Liver (tissue), 9 donors: ENCODE results near the gene GPR84. TPM values are rescaled to one million over a fixed set of nuclear protein-coding genes. Genes with fewer than 3 reads are reported as not detected.

Source experiments
- DNase-seq: peaks from one replicate; pipeline ENCODE4 v3.0.0-alpha.2; 2017; ENCODE audit warnings: low spot score
- H3K27ac ChIP-seq, 2 donors: one replicate each; pipeline ENCODE4 v1.7.0; 2013; ENCODE audit warnings: inconsistent platforms in 2 of 2, low read length in 2 of 2, control low read depth in 1 of 2, low read depth in 1 of 2, mild to moderate bottlenecking in 1 of 2
- H3K27me3 ChIP-seq, 4 donors: one replicate each; pipeline versions ENCODE4 v1.6.1 to v1.7.0; 2013; ENCODE audit warnings: low read length in 3 of 4, inconsistent platforms in 1 of 4, mild to moderate bottlenecking in 1 of 4, moderate library complexity in 1 of 4; ENCODE audit not compliant: control insufficient read depth in 4 of 4, insufficient read depth in 4 of 4
- H3K36me3 ChIP-seq, 4 donors: one replicate each; pipeline versions ENCODE4 v1.6.1 to v1.7.0; 2013; ENCODE audit warnings: low read length in 3 of 4, mild to moderate bottlenecking in 3 of 4, low read depth in 1 of 4, moderate library complexity in 1 of 4; ENCODE audit not compliant: control insufficient read depth in 4 of 4, insufficient read depth in 3 of 4
- H3K4me1 ChIP-seq, 4 donors: one replicate each; pipeline versions ENCODE4 v1.6.1 to v1.7.0; 2013; ENCODE audit warnings: low read length in 3 of 4, mild to moderate bottlenecking in 3 of 4, moderate library complexity in 1 of 4; ENCODE audit not compliant: control insufficient read depth in 4 of 4, insufficient read depth in 4 of 4
- H3K4me3 ChIP-seq, 3 donors: one replicate each; pipeline versions ENCODE4 v1.6.1 to v1.7.0; 2013; ENCODE audit warnings: low read length in 3 of 3, control low read depth in 1 of 3, low read depth in 1 of 3, mild to moderate bottlenecking in 1 of 3
- H3K9ac ChIP-seq, 2 donors: one replicate each; pipeline ENCODE4 v1.7.0; 2013; ENCODE audit warnings: low read length in 2 of 2, mild to moderate bottlenecking in 2 of 2, moderate library complexity in 2 of 2, control low read depth in 1 of 2, low read depth in 1 of 2
- H3K9me3 ChIP-seq, 4 donors: one replicate each; pipeline versions ENCODE4 v1.6.1 to v1.7.0; 2013; ENCODE audit warnings: low read length in 3 of 4; ENCODE audit not compliant: control insufficient read depth in 4 of 4
- ATF3 ChIP-seq: IDR thresholded peaks from 2 replicates; pipeline ENCODE4 v1.6.1; 2016; ENCODE audit warnings: antibody characterized with exemption
- CTCF ChIP-seq: fragments of 150-350 bp; IDR thresholded peaks from 2 replicates; pipeline ENCODE4 v1.5.1; 2017; ENCODE audit warnings: improper control_type of control experiment, low read depth, low read length; ENCODE audit not compliant: missing input control
- EGR1 ChIP-seq, 2 donors: IDR thresholded peaks; 2 replicates each; pipeline ENCODE4 v1.6.1; 2016 to 2018; ENCODE audit warnings: antibody characterized with exemption in 2 of 2, low read depth in 2 of 2
- FOXA1 ChIP-seq: IDR thresholded peaks from 2 replicates; pipeline ENCODE4 v1.6.1; 2016; ENCODE audit warnings: antibody characterized with exemption
- FOXA2 ChIP-seq: IDR thresholded peaks from 2 replicates; pipeline ENCODE4 v1.6.1; 2016; ENCODE audit warnings: antibody characterized with exemption
- GABPA ChIP-seq, 2 donors: IDR thresholded peaks in 1 of 2; conservative IDR thresholded peaks in 1 of 2; 2 replicates each; pipeline ENCODE4 v1.6.1; 2016; ENCODE audit warnings: antibody characterized with exemption in 2 of 2, mild to moderate bottlenecking in 1 of 2, moderate library complexity in 1 of 2
- HNF4A ChIP-seq, 2 donors: conservative IDR thresholded peaks; 2 replicates each; pipeline ENCODE4 v1.6.1; 2016; ENCODE audit warnings: antibody characterized with exemption in 2 of 2, mild to moderate bottlenecking in 2 of 2
- HNF4G ChIP-seq: IDR thresholded peaks from 2 replicates; pipeline ENCODE4 v1.6.1; 2016; ENCODE audit warnings: antibody characterized with exemption
- JUND ChIP-seq, 2 donors: IDR thresholded peaks; 2 replicates each; pipeline ENCODE4 v1.6.1; 2016; ENCODE audit warnings: antibody characterized with exemption in 2 of 2
- MAX ChIP-seq: IDR thresholded peaks from 2 replicates; pipeline ENCODE4 v1.6.1; 2016; ENCODE audit warnings: antibody characterized with exemption
- NR2F2 ChIP-seq: IDR thresholded peaks from 2 replicates; pipeline ENCODE4 v1.6.1; 2016; ENCODE audit warnings: antibody characterized with exemption
- RAD21 ChIP-seq, 2 donors: IDR thresholded peaks; 2 replicates each; pipeline ENCODE4 v1.6.1; 2016; ENCODE audit warnings: antibody characterized with exemption in 2 of 2, mild to moderate bottlenecking in 2 of 2
- REST ChIP-seq: IDR thresholded peaks from 2 replicates; pipeline ENCODE4 v1.6.1; 2016; ENCODE audit warnings: antibody characterized with exemption, mild to moderate bottlenecking
- RXRA ChIP-seq, 2 donors: IDR thresholded peaks; 2 replicates each; pipeline ENCODE4 v1.6.1; 2017 to 2018; ENCODE audit warnings: antibody characterized with exemption in 2 of 2, mild to moderate bottlenecking in 1 of 2
- SP1 ChIP-seq: IDR thresholded peaks from 2 replicates; pipeline ENCODE4 v1.6.1; 2018; ENCODE audit warnings: antibody characterized with exemption, mild to moderate bottlenecking
- TAF1 ChIP-seq: conservative IDR thresholded peaks from 2 replicates; pipeline ENCODE4 v1.6.1; 2016; ENCODE audit warnings: antibody characterized with exemption, mild to moderate bottlenecking
- YY1 ChIP-seq: IDR thresholded peaks from 2 replicates; pipeline ENCODE4 v1.6.1; 2016; ENCODE audit warnings: antibody characterized with exemption, mild to moderate bottlenecking
- ZBTB33 ChIP-seq: IDR thresholded peaks from 2 replicates; pipeline ENCODE4 v1.6.1; 2016; ENCODE audit warnings: antibody characterized with exemption
- WGBS: extraction: QIAGEN DNeasy Blood & Tissue Kit; methylation state at CpG from one replicate; pipeline ENCODE4 v1.1.7; 2013; 5-methylcytosine and 5-hydroxymethylcytosine counted together
- polyA plus RNA-seq, 2 donors: library from polyadenylated mRNA; stranded (reverse) in 1 of 2; unstranded in 1 of 2; fragments of 200-250 nt in 1 of 2; fragments of >200 nt in 1 of 2; fragmentation: Nextera tagmentation in 1 of 2; extraction: Ambion mirVana in 1 of 2; gene quantifications; one replicate each; pipeline versions ENCODE4 v1.2.1 to v1.2.3, GENCODE V29; 2013 to 2015
- total RNA-seq, 2 donors: library from RNA; depleted of rRNA; stranded (reverse); fragments of >200 nt; gene quantifications; one replicate each; pipeline ENCODE4 v1.2.3, GENCODE V29; 2014
- donor health status: healthy.
- donor health status: healthy.
- donor health status: healthy.
- donor health status: healthy.
- donor health status: healthy.

The GPR84 gene
- total and polyA plus RNA-seq, 4 donors = 0.09 to 0.37 (median 0.33) TPM; not detected in 1

- Histone ChIP-seq H3K4me3 (peak overlapping the region; percentile 50 to 63 (median 60)), H3K4me1 (peaks cover 6 to 24% (median 10%) of the 10 kb centered on the region in 4 donors), H3K27me3 (no peaks in the 10 kb centered on the region), H3K9ac (peak overlapping the region; percentile 52 to 81), H3K36me3 (no peaks in the 10 kb centered on the region), H3K27ac (peak overlapping the region; percentile 76 to 90), H3K9me3 (no peaks in the 10 kb centered on the region)
- 52% methylated on average over 9 of the region's 9 CpGs for WGBS
- DNase-seq = no peak
- TF ChIP-seq EGR1 (IDR thresholded peaks at IDR 0.05; ENCODE audit: low read depth in 2 of 2) = no peak
- no peak for TF ChIP-seq NR2F2
- no peak for TF ChIP-seq SP1
Observed at GRCh38 chr12:54359762-54360351, 4.4 kb downstream of the GPR84 start.

GRCh38 chr12:54358945-54359761 is 5.1 kb downstream of the GPR84 start:
- Histone ChIP-seq H3K27ac (peak overlapping the region; percentile 76 to 90), H3K27me3 (no peaks in the 10 kb centered on the region), H3K4me1 (peaks cover 6 to 26% (median 10%) of the 10 kb centered on the region in 4 donors), H3K36me3 (no peaks in the 10 kb centered on the region), H3K9ac (peak overlapping the region; percentile 67 to 93), H3K9me3 (no peaks in the 10 kb centered on the region), H3K4me3 (peak overlapping the region; percentile 61 to 82 (median 63))
- TF ChIP-seq REST (peak; percentile 43), JUND (IDR thresholded peaks at IDR 0.05) (peak; percentile 30 to 55), ZBTB33 (no peak), RAD21 (IDR thresholded peaks at IDR 0.05) (peak in 1 of 2 donors; percentile 47), FOXA1 (no peak), SP1 (peak; percentile 99), CTCF (no peak), MAX (peak; percentile 23), HNF4A (conservative IDR thresholded peaks at IDR 0.05) (peak; percentile 8 to 42), RXRA (IDR thresholded peaks at IDR 0.05) (peak; percentile 40 to 45), ATF3 (peak; percentile 55), NR2F2 (peak; percentile 14), TAF1 (no peak), GABPA (IDR thresholded peaks at IDR 0.05 in 1 of 2, conservative IDR thresholded peaks at IDR 0.05 in 1 of 2) (no peak), YY1 (peak; percentile 68), EGR1 (IDR thresholded peaks at IDR 0.05; ENCODE audit: low read depth in 2 of 2) (no peak), FOXA2 (no peak), HNF4G (no peak)
- WGBS = 2% methylated on average over 40 of the region's 40 CpGs
- DNase-seq = peak; percentile 82
